Hepatocyte (in vitro differentiated cells): ENCODE data around the gene ZNF792. TPM values are rescaled to one million over a fixed set of nuclear protein-coding genes. Genes with fewer than 3 reads are reported as not detected.
"Not testable (repeated sequence)": the region's sequence is repeated elsewhere in the genome, so short reads cannot be mapped to it uniquely, and the experiment has no call there.

Experiments used
- DNase-seq: peaks from one replicate; pipeline ENCODE4 v3.0.0-alpha.2; 2016; ENCODE audit warnings: low spot score
- H2AFZ ChIP-seq: fragments of 200-600 bp; sonication (generic); 2 replicates; pipeline ENCODE4 v1.6.0; 2016; ENCODE audit warnings: antibody characterized with exemption, mild to moderate bottlenecking
- H3K27ac ChIP-seq: fragments of 200-600 bp; sonication (generic); 2 replicates; pipeline ENCODE4 v1.5.1; 2016; ENCODE audit warnings: mild to moderate bottlenecking
- H3K27me3 ChIP-seq: fragments of 200-600 bp; sonication (generic); 2 replicates; pipeline ENCODE4 v1.6.1; 2016
- H3K36me3 ChIP-seq: fragments of 200-600 bp; sonication (generic); replicated peaks from 2 replicates; pipeline ENCODE4 v1.5.1; 2016; ENCODE audit warnings: low read depth; ENCODE audit not compliant: insufficient read depth
- H3K4me1 ChIP-seq: fragments of 200-600 bp; sonication (generic); 2 replicates; pipeline ENCODE4 v1.5.1; 2016; ENCODE audit warnings: mild to moderate bottlenecking, moderate library complexity; ENCODE audit not compliant: insufficient read depth
- H3K4me2 ChIP-seq: fragments of 200-600 bp; sonication (generic); 2 replicates; pipeline ENCODE4 v1.6.0; 2016
- H3K4me3 ChIP-seq: fragments of 200-600 bp; sonication (generic); 2 replicates; pipeline ENCODE4 v1.5.1; 2016; ENCODE audit warnings: mild to moderate bottlenecking
- H3K79me2 ChIP-seq: fragments of 200-600 bp; sonication (generic); 2 replicates; pipeline ENCODE4 v1.6.0; 2017; ENCODE audit warnings: mild to moderate bottlenecking
- H3K9me2 ChIP-seq: fragments of 200-600 bp; sonication (generic); replicated peaks from 2 replicates; pipeline ENCODE4 v1.6.0; 2017; ENCODE audit warnings: mild to moderate bottlenecking; ENCODE audit not compliant: insufficient read depth
- H3K9me3 ChIP-seq: fragments of 200-600 bp; sonication (generic); 2 replicates; pipeline ENCODE4 v1.5.1; 2016; ENCODE audit warnings: low read depth, mild to moderate bottlenecking
- H4K20me1 ChIP-seq: fragments of 200-600 bp; sonication (generic); 2 replicates; pipeline ENCODE4 v1.6.0; 2016; ENCODE audit warnings: mild to moderate bottlenecking; ENCODE audit not compliant: insufficient read depth, poor library complexity, severe bottlenecking
- EZH2 ChIP-seq: fragments of 200-600 bp; sonication (generic); IDR thresholded peaks from 2 replicates; pipeline ENCODE4 v1.6.1; 2016; ENCODE audit warnings: antibody characterized with exemption, mild to moderate bottlenecking, borderline replicate concordance
- EZH2phosphoT487 ChIP-seq: fragments of 200-600 bp; sonication (generic); IDR thresholded peaks from one replicate; pipeline ENCODE4 v1.6.1; 2018; ENCODE audit warnings: antibody characterized with exemption, mild to moderate bottlenecking, low read depth, moderate library complexity; ENCODE audit not compliant: unreplicated experiment, severe bottlenecking
- WGBS: methylation state at CpG from one replicate; pipeline ENCODE4 v1.1.6; 2016; ENCODE audit warnings: low lambda C conversion rate; ENCODE audit errors: missing lambda C conversion rate; 5-methylcytosine and 5-hydroxymethylcytosine counted together
- polyA plus RNA-seq: library from polyadenylated mRNA; unstranded; fragments of >200 nt; fragmentation: Nextera tagmentation; extraction: Ambion mirVana; gene quantifications from 2 replicates; pipeline ENCODE4 v1.2.1, GENCODE V29; 2016
- total RNA-seq: library from RNA; depleted of rRNA; stranded (reverse); fragments of >200 nt; gene quantifications from 2 replicates; pipeline ENCODE4 v1.2.3, GENCODE V29; 2014
- TF ChIP-seq, protein P1 (sequence below): fragments of 200-600 bp; sonication (generic); IDR thresholded peaks from 2 replicates; pipeline ENCODE4 v1.5.1; 2016; ENCODE audit warnings: antibody characterized with exemption, mild to moderate bottlenecking; ENCODE audit not compliant: poor library complexity

The ZNF792 gene
- total and polyA plus RNA-seq, 2 experiments from 2014 or later = 3.5 to 9.5 TPM

DNA sequence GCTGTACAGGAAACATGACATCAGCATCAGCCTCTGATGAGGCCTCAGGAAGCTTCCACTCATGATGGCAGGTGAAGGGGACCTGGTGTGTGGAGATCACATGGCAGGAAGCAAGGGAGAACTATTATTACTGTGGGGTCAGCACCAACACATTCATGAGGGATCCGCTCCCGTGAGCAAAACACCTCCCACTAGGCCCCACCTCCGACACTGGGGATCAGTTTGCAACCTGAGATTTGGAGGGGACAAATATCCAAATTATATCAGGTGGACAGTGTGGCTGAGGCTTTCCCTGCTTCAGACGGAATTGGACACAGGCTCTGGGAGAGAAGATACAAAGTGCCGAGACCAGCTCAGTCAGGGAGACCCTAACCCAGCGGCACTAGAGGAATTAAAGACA is 5.7 kb upstream of the ZNF792 start:
- H4K20me1 ChIP-seq = no peaks in the 10 kb centered on the region
- H3K27ac ChIP-seq = no peak overlapping the region
- no peaks in the 10 kb centered on the region for H3K9me3 ChIP-seq
- H2AFZ ChIP-seq = no peak overlapping the region
- H3K27me3 ChIP-seq = no peaks in the 10 kb centered on the region
- H3K79me2 ChIP-seq = no peaks in the 10 kb centered on the region
- no peaks in the 10 kb centered on the region for H3K9me2 ChIP-seq
- H3K36me3 ChIP-seq = no peaks in the 10 kb centered on the region
- TF ChIP-seq, protein P1, sequence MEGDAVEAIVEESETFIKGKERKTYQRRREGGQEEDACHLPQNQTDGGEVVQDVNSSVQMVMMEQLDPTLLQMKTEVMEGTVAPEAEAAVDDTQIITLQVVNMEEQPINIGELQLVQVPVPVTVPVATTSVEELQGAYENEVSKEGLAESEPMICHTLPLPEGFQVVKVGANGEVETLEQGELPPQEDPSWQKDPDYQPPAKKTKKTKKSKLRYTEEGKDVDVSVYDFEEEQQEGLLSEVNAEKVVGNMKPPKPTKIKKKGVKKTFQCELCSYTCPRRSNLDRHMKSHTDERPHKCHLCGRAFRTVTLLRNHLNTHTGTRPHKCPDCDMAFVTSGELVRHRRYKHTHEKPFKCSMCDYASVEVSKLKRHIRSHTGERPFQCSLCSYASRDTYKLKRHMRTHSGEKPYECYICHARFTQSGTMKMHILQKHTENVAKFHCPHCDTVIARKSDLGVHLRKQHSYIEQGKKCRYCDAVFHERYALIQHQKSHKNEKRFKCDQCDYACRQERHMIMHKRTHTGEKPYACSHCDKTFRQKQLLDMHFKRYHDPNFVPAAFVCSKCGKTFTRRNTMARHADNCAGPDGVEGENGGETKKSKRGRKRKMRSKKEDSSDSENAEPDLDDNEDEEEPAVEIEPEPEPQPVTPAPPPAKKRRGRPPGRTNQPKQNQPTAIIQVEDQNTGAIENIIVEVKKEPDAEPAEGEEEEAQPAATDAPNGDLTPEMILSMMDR = no peak
- TF ChIP-seq EZH2 (no peak), EZH2phosphoT487 (no peak)
- H3K4me1 ChIP-seq = no peaks in the 10 kb centered on the region
- no peak overlapping the region for H3K4me3 ChIP-seq
- DNase-seq = no peak
- 92% methylated on average over 6 of the region's 6 CpGs for WGBS
- H3K4me2 ChIP-seq = no peak overlapping the region

DNA sequence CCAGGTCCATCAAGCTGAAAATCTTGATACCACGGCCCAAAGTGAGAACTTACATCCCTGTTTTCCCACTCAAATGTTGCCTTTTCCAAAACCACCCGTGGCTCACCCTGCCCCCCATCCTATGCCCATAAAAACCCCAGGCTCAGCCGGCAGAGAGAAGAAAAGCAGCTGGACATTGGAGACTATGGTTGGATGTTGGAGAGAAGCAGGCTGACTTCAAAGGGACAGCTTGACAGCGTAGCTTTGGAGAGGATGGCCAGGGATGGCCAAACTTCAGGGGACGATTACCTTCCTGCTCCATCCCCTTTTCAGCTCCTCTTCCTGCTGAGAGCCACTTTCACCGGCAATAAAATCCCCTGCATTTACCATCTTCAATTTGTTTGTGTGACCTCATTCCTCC is 3.5 kb upstream of the ZNF792 start:
- H3K4me1 ChIP-seq = no peaks in the 10 kb centered on the region
- 79% methylated on average over 6 of the region's 6 CpGs for WGBS

DNA sequence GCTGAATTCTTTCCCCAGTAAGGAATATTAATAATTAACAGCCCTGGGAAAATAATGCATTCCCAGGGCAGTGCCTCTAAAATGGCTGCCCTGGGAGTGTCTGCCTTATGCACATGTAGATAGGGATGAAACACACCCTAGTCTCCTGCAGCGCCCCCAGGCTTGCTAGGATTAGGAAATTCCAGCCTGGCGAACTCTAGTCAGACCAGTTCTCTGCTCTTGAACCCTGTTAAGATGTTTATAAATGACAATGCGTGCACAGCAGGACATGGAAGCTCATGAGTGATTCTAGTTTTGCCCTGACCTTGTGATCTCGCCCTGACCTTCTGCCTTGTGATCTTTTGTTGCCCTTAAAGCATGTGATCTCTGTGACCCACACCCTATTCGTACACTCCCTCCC is 1.5 kb upstream of the ZNF792 start:
- H3K27me3 ChIP-seq, H3K4me1 ChIP-seq, H4K20me1 ChIP-seq, H3K9me2 ChIP-seq, H3K9me3 ChIP-seq, H3K27ac ChIP-seq, H3K4me2 ChIP-seq, H2AFZ ChIP-seq, H3K4me3 ChIP-seq, H3K36me3 ChIP-seq, DNase-seq: not testable (repeated sequence)
- WGBS = 71% methylated on average over 5 of the region's 5 CpGs
- H3K79me2 ChIP-seq = peaks cover 32% of the 10 kb centered on the region

More for the DNA sequence above, 3.5 kb upstream of the ZNF792 start:
- Histone ChIP-seq H3K27ac (no peak overlapping the region), H3K4me2 (no peak overlapping the region), H3K36me3 (no peaks in the 10 kb centered on the region), H3K9me2 (no peaks in the 10 kb centered on the region), H3K4me3 (no peak overlapping the region), H2AFZ (no peak overlapping the region), H3K9me3 (no peaks in the 10 kb centered on the region), H3K27me3 (no peaks in the 10 kb centered on the region), H4K20me1 (no peaks in the 10 kb centered on the region), H3K79me2 (peaks cover 12% of the 10 kb centered on the region)
- TF ChIP-seq EZH2 (no peak), EZH2phosphoT487 (no peak)
- TF ChIP-seq, protein P1 = no peak
- DNase-seq = no peak

DNA sequence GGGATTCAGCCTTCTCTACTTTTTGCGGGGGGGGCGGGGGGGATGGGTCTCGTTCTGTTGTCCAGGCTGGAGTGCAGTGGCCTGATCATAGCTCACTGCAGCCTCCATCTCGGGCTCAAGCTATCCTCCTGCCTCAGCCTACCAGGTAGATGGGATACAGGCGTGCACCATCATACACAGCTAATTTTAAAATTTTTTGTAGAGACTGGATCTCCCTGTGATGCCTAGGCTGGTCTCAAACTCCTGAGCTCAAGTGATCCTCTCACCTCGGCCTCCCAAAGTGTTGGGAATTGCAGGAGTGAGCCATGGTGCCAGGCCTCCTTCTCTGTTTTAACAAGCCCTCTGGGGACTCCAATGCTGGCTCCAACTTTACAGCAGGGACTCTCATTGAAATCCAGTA is 569 bp upstream of the ZNF792 start:
- TF ChIP-seq EZH2 = no peak
- no peak for TF ChIP-seq EZH2phosphoT487
- TF ChIP-seq, protein P1 = no peak
- peak overlapping the region; percentile 93 for H3K4me2 ChIP-seq
- H3K9me3 ChIP-seq = peaks cover 3% of the 10 kb centered on the region
- H3K36me3 ChIP-seq = no peaks in the 10 kb centered on the region
- H3K4me1 ChIP-seq = no peaks in the 10 kb centered on the region
- H3K9me2 ChIP-seq = no peaks in the 10 kb centered on the region
- no peaks in the 10 kb centered on the region for H4K20me1 ChIP-seq
- H3K4me3 ChIP-seq = no peak overlapping the region
- WGBS = 58% methylated on average over 6 of the region's 6 CpGs
- no peaks in the 10 kb centered on the region for H3K27me3 ChIP-seq
- H3K79me2 ChIP-seq = peaks cover 35% of the 10 kb centered on the region
- H3K27ac ChIP-seq = no peak overlapping the region
- no peak for DNase-seq
- peak overlapping the region; percentile 91 for H2AFZ ChIP-seq
